ENCODE measurements around the gene CNGA3.

DNA sequence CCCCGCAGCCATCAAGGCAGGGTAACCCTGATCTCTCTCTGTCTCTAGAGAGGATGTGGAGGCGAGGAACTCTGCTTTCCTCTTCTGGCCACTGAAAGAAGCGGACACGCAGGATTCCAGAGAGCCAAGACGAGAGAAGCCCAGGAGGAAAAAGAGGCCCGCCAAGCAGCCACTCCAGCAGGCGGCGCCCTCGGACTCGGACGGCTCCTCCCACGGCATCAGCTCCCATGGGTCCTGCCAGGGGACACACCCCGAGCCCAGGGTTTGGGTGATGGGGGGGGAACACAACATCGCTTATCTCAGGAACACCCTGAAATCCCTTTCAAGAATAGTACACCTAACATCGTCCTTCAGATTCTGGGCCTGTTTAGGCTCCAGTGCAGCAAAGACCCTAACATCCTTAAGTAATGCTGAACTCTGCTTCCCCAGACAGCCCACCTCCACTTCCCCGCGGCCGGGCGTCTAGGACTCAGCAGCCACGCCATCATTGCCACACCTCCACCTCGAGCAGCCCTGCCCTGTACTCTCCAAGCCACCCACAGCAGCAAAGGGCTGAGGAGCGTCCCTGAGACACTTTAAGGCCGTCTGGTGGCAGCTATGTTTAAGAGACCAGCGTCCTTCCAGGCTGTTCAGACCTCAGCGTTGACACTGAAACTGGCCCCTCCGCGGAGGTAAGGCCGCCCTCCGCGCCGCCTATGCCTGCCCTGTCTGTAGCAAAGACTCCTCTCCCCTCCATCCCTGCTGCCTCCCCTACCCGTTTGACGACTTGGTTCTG is 34.3 kb upstream of the CNGA3 start:
- no peak for TF ChIP-seq POLR2A (IDR thresholded peaks at IDR 0.05; ENCODE audit: low read length)
- TF ChIP-seq, protein P1, sequence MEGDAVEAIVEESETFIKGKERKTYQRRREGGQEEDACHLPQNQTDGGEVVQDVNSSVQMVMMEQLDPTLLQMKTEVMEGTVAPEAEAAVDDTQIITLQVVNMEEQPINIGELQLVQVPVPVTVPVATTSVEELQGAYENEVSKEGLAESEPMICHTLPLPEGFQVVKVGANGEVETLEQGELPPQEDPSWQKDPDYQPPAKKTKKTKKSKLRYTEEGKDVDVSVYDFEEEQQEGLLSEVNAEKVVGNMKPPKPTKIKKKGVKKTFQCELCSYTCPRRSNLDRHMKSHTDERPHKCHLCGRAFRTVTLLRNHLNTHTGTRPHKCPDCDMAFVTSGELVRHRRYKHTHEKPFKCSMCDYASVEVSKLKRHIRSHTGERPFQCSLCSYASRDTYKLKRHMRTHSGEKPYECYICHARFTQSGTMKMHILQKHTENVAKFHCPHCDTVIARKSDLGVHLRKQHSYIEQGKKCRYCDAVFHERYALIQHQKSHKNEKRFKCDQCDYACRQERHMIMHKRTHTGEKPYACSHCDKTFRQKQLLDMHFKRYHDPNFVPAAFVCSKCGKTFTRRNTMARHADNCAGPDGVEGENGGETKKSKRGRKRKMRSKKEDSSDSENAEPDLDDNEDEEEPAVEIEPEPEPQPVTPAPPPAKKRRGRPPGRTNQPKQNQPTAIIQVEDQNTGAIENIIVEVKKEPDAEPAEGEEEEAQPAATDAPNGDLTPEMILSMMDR (IDR thresholded peaks at IDR 0.05) = no peak
- no peak for TF ChIP-seq RFX5 (IDR thresholded peaks at IDR 0.05)
- TF ChIP-seq FOXS1 (CRISPR knock-in tag; IDR thresholded peaks at IDR 0.05) = no peak
